Neural cell (in vitro differentiated cells): ENCODE data around the gene MTARC1.

Experiments used
- CTCF ChIP-seq: fragments of 450-650 bp; IDR thresholded peaks from 2 replicates; pipeline ENCODE4 v1.5.1; 2014; ENCODE audit warnings: antibody characterized with exemption, mild to moderate bottlenecking, moderate library complexity; ENCODE audit not compliant: poor library complexity, severe bottlenecking
- EZH2 ChIP-seq: fragments of 200-600, 300-800 bp; shearing (Covaris generic), sonication (generic); IDR thresholded peaks from 2 replicates; pipeline ENCODE4 v1.6.1; 2014; ENCODE audit warnings: antibody characterized with exemption, low read length, borderline replicate concordance, mild to moderate bottlenecking; ENCODE audit not compliant: insufficient read depth, poor library complexity, severe bottlenecking
- POLR2AphosphoS5 ChIP-seq: IDR thresholded peaks from 2 replicates; pipeline ENCODE4 v1.6.1; 2012
- REST ChIP-seq: IDR thresholded peaks from 2 replicates; pipeline ENCODE4 v1.6.1; 2012; ENCODE audit warnings: borderline replicate concordance

GRCh38 chr1:220775240-220775853 is 11.4 kb upstream of the MTARC1 start:
- TF ChIP-seq EZH2 (no peak), POLR2AphosphoS5 (no peak), CTCF (no peak), REST (no peak)
